Effector CD4-positive, alpha-beta T cell (primary cell): ENCODE data around the gene TTC9B.
"Not testable (repeated sequence)": the region's sequence is repeated elsewhere in the genome, so short reads cannot be mapped to it uniquely, and the experiment has no call there.

ENCODE experiments used
- DNase-seq: peaks from one replicate; pipeline ENCODE4 v3.0.0-alpha.2; 2020

The TTC9B gene

DNA sequence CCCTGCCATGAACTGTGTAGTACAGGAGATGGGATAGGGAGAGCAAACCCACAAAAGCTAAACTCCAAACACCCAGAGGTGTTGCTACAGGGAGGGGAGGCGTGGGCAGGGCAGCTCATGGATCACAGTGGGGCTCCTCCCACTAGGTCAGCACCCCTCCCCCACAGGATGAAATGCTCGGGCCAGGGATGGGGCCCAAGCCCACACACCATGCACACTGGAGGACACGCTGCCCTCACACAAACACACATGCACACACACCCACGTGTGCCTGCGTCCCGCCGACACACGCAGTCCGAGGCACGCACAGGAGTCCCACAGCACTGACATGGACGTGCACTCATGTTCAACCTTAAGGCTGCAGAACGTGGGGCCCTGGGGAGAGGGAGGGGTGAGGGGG, 14.3 kb upstream of the TTC9B start:
- DNase-seq = no peak

DNA sequence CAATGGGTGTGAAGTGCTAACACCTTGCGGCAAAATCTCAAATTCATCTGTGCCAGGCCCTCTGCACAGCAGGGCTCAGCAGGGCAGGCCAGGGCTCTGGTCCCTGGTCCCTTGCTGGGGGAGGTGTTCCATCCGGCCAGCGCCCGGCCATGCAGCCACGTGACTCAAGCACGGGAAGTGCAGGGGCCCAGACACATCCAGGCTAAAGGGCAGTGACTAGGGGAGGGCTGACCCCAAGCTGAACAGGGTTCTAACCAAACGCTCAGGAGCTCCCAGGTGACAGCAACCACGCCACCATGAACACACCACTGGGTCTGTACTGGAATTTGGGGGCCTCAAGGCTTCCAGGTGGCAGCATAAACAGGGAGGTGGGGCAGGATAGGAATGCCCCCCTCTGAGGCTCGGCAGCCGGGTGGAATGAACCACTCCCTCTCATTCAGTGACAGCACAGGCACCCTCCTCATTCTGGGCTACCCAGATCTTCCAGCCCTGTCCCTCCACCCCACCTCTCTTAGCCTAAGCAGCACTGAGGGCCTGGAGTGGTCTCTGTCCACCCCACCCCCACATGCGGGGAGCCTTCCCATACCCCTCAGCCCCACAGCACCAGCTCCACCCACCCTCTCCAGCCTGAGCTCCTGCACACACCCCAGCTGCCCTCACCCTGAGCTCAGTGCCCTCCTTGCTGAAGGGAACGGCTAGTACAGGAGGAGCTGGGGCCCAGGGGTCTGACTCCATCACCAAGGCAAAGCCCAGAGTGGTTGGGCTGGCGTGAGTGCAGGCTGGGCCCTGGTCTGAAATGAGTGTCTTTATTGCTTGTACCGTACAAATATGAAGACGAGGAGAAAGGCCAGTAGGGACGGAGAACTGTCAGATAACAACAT, 13.6 kb upstream of the TTC9B start:
- DNase-seq = no peak

DNA sequence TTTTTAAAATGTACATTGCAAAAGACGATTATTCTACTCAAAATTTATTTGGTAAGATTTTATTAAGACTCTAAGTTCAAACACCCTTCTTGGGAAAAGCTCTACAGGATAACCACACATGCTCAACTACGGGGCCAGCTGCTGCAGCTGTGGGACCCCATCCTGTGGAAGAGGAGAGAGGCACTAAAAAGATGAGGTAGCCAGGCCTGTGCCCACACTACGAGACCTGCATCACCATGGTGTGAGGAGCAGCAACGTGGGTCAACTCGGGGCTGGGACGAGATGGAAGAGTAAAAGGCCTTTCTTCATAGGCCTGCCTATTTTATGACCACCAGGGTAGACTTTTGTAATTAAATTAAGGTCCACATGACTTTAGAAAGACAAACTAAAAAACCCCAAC, 12.9 kb upstream of the TTC9B start:
- no peak for DNase-seq

DNA sequence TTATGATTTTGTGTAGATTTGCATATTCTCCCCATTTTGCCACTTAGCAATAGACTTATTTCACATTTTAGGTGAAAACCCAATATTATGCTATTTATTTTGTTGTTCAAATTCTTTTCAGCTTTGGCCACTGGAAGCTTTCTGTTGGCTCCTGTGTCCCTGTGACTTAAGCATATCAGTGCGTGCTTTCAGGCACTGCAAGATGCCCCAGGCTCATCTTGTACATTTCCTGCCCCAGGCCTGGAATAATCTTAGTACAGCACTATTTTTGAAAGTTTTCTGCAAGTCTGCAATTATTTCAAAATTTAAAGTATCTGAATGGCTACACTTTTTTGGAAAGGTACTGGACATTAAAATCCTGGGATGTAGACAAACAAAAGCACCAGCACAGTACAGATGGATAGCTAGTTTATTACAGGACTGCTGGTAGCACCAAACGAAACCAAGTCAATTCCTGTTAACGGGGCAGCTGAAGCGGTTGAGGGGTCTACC, 11.8 kb upstream of the TTC9B start:
- no peak for DNase-seq

DNA sequence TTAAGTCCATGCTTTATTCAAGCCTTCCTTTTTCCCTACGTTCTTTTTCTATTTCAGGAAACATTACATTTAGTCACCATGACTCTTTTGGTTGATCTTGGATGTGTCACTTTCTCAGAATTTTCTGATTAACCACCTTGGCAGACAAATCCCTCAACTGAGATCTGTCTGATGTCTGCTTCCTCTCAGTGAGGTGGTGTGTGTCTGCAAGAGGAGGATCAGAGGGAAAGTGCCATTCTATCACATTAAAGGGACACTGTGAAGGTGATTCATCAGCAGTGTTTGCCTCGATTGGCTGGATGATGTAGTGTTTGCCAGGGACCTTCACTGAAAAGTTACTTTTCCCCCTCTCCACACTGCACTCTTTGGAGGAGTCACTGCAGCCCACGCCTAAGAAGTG, 11.3 kb upstream of the TTC9B start:
- no peak for DNase-seq

DNA sequence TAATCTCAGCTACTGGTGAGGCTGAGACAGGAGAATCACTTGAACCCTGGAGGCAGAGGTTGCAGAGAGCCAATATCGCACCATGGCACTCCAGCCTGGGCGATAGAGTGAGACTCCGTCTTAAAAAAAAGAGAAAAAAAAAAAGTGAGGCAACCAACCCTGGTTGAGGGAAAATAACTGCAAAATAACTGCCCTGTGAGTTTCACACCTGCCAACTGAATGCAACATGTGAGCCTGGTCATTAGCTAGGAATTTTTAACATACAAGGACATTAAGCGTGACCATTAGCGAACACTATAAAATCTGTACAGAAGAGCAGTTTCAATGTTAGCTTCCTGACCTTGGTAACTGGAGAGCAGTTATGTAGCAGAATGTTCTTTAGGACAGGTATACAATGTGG, 10.7 kb upstream of the TTC9B start:
- no peak for DNase-seq

DNA sequence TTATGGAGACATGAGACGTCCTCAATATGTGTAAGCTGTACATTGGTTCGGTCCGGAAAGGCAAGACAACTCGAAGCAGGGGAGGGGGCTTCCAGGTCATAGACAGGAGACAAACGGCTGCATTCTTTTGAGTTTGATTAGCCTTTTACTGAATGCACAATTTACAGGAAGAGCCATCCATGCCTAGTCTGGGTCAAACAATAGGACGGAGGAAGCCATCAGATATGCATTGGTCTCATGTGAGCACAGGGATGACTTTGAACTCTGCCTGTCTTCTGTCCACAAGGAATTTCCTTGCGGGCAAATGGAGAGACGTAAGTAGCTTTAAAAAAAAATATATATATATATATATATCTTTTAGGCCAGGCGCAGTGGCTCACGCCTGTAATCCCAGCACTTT, 10.2 kb upstream of the TTC9B start:
- no peak for DNase-seq

DNA sequence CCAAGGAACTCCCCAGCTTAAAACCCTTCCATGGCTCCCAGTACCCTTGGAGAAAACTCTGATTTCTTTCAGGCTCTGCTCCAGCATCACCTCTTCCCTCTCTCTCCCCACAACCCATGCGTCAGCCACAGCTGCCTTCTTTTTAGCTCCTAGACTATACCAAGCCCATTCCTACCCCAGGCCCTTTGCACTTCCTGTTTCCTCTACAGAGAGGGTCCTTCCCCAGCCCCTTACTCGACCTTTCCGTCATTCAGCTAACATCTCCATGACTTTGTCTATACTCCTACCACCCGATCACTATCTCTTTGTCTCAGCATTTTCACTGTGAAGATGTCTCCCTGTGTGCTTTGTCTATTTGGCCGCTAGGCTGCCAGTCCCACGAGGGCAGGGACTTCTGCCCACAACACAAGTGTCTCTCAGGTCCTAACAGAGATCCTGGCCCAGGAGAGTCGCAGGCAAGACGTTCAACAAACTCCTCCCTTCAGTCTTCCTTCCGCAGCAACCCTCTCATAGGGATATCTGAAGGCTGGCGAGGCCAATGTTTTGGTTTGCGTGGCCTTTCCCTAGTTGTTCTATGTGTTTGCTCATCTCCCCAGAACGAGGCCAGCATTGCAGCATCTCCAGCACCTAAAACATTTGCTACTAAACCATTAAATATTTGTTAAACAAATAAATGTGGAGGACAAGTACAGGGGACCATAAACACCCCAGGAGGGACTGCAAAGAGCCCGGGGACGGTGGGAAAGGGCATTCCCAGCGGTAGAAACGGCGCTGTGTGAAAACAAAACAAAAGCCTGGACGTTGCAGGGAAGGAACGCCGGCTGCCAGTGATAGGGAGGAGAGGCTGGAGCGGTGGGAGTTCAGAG, 7.5 kb upstream of the TTC9B start:
- no peak for DNase-seq

DNA sequence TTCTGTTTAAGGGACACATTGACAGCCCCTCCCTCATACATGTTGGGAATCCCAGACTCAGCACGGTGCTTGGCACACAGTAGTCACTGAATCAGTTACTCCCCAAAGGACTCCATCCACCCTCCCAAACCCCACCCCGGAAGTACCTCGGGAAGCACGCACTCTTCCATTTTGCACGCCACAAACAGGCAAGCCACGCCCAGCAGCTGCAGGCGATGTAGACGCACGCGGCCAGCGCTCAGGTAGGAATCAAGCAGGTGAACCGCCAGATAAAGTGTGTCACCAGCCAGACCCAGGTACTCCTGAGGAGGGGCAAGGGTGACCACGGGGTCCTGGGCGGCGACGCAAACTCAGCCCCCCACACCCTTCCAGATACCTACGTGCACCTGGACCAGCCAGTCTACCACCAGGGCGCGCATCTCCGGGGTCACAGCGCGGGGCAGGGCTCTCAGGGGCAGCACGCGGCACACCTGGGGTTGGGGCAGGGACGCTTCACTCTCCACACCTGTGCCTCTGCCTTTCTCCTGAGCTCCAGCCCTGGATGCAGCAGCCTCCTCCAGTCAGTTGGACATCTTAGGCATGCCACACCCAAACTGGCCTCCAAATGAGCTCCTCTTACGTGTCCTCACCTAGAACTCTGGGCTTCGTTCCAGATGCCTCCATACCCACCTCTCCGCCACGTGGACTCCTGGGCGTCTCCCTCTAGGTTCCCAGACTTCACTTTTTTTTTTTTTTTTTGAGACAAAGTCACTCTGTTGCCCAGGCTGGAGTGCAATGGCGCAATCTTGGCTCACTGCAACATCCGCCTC, 6.4 kb upstream of the TTC9B start:
- no peak for DNase-seq

DNA sequence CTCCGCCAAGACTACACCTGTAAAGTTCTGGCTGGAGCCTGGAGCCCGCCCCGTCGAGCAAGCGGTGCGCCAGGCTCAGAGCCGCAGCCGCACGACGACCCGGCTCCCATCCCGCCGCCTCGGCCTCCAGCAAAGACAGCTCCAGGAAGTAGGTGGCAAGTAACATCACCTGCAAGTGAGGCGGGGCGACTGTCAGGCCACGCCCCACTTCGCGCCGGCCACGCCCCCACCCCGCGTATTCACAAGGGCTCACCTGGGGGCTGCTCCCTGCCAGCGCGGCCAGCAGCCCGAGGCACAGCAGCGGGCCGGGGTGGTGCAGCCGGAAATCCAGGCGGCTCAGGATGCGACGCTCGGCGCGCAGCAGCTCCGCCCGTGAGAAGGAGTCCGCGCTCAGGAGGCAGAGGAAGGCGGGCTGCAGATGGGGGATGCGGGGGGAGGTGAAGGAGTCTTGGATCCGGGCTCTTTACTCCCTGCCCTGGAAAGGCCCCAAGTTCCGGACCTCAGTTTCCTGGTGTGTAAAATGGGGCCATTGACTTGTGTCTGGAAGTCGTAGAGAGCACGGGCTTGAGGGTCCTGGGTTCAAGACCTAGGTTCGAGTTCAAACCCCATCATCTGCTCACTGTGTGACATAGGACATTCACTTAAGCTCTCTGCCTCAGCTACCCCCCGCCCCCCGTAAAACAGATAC, 5.1 kb upstream of the TTC9B start:
- peak; percentile 14 for DNase-seq

DNA sequence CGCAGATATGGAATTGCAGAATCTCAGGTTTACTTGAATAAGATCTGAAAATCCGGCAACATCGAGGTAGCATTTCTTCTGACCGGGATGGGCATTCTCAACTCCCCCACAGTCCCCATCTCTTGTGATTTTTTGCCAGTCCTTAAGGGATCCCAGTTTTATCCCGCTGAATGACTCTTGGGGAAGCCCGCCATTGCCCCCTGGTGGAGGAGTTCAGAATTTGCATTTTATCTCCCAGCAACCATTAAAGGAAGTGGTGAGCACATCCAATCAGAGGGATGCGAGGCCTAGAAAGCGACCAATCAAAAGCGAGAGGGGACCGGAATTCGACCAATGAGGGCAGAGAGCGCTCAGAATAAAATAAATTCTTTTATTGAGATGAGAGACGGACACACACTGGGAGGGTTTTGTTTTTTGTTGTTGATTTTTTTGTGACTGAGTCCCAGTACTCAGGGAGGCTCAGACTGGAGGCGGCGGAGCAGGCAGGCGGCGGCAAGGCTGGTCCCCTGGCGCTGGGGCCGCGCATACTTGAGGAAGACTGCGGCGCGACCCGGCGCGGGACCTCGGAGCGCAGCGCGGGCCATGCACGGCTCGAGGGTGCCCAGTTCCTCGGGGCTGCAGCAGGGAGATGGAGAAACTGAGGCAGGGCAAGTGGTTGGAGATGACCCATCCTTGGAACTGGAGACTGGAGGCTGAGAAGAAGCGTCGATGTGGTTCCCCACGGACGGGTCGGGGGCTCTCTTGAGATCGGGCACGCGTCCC, 3.9 kb upstream of the TTC9B start:
- peak; percentile 67 for DNase-seq

DNA sequence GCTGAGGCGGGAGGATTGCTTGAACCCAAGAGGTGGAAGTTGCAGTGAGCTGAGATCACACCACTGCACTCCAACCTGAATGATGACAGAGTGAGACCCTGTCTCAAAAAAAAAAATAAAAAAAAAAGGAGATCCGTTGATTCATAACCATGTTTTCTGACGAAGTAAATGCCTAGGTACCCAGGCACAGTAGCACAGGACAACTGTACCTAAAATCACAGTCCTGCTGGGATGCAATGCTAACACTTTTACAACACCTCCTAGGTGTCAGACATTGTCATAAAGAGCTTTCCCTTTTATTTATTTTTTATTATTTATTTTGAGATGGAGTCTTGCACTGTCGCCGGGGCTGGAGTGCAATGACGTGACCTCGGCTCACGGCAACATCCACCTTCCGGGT, 2.5 kb upstream of the TTC9B start:
- no peak for DNase-seq

DNA sequence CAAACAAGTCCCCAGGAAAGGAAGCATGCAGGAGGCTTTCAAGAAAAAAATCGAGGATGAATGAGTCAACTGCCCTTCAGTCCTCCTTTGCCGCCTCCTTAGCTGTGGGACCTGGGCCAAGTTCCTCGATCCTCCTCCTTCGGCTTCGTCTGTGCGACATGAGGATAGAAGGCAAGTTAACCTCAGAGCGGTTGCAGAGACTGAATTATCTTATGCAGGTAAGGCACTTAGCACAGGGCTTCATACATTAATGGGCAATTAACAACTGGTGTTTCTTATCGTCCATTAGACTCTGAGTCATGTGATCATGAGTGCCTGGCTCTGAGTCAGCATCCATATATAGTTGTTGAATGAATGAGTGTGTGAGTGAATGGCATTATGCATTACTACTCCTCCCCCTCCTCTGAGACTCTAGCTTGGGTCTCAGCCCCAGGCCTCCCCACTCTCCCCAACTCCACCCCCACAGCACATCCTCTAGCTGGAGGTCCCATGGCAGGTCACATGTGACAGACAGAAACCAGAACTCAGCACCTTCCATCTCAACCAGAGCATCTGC, 1.6 kb upstream of the TTC9B start:
- DNase-seq = no peak

DNA sequence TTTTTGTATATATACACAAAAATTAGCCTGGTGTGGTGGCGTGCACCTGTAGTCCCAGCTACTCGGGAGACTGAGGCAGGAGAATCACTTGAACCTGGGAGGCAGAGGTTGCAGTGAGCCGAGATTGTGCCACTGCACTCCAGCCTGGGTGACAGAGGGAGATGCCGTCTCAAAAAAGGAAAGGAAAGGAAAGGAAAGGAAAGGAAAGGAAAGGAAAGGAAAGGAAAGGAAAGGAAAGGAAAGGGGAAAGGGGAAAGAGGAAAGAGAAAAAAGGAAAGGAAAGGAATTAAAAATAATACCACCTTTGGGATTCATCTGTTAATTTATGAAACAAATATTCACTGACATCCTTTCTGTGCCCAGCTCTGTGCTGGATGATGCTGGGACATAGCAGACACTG, 845 bp upstream of the TTC9B start:
- DNase-seq = not testable (repeated sequence)

DNA sequence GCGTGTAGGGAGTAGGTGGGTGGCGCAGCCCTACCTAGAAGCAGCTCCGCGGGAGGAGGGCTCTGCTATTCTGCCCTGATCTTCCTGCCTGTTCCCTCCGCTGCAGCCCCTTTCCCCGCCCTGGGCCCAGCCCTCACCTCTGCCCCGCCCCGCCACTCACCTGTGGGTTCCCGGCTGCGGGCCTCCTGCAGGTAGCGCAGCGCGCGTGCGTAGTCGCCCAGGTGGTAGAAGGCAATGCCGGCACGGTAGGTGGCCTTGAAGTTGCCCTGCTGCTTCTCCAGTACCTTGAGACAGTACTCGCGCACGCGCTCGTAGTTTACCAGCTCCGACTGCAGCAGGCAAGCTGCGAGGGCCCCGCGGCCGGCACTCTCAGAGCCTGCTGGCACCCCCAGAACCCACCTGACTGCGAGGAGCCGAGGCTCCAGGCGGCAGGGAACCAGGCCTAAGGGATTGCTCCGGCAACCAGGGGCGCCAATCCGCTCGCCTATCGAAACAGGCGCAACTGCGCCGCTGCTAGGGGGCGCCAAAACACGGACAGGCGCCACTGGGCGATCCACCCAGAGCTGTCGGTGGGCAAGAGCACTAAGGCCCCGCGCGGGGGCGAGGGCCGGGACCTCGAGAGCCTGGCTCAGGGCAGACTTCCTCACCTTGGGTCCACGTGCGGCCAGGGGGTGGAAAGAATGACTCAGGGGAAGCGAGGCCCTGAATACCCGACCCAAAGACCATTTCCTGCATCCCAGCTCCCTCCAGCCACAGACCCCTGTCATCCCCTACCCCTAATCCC, 965 bp downstream of the TTC9B start:
- DNase-seq = no peak

DNA sequence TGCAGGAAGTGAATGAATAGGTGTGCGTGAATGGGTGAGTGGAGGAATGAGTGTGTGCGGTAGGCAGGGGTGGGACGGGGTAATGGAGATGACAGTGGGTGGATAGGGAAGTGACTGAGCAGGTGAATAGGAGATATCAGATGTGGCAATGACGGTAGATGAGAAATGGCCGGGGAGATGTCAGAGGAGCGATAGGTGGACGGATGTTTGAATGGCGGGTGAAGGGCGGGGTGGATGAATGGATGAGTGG, 1.5 kb downstream of the TTC9B start:
- no peak for DNase-seq

DNA sequence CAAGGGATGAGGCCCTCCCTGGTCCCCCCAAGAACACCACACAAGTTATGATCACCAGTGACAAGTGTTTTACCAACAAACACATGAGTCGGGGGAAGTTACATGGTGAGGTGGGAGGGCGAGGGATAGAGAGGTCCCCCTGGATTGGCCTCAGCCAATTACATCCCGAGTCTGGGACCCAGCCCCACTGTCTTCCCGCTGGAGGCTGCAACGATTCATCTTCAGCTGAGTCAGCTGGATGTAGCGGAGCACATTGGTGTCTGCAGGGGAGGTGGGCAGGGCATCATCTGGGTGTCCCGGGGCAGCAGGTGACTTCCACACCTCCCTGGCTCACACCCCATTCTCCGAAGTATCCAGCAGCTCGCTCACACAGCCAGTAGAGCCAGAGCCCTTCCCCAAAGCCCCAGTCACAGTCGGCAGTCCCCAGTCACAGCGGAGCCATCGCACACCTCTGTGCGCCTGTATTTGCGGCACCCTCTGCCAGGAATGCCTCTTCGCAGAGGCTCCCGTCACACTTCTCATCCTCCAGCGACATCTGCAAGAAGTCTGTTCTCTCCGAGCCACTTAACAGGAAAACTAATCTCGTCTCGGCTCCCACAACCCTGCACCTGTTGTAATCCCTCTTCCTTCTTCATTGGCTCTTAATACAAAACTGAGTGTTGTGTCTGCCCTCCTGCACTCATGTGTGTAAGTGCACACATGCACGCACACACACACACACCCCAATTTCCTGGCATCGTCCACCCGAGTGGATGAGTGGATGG, 2.0 kb downstream of the TTC9B start:
- DNase-seq = no peak

DNA sequence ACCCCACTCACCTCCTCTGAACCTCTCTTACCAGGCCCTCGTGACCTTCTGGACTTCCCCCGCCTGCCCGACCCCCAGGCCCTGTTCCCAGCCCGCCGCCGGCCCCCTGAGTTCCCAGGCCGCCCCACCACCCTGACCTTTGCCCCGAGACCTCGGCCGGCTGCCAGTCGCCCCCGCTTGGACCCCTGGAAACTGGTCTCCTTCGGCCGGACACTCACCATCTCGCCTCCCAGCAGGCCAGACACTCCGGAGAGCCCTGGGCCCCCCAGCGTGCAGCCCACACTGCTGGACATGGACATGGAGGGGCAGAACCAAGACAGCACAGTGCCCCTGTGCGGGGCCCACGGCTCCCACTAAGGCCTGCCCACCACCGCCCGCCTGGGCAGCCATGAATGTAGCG, 3.2 kb downstream of the TTC9B start:
- DNase-seq = no peak

DNA sequence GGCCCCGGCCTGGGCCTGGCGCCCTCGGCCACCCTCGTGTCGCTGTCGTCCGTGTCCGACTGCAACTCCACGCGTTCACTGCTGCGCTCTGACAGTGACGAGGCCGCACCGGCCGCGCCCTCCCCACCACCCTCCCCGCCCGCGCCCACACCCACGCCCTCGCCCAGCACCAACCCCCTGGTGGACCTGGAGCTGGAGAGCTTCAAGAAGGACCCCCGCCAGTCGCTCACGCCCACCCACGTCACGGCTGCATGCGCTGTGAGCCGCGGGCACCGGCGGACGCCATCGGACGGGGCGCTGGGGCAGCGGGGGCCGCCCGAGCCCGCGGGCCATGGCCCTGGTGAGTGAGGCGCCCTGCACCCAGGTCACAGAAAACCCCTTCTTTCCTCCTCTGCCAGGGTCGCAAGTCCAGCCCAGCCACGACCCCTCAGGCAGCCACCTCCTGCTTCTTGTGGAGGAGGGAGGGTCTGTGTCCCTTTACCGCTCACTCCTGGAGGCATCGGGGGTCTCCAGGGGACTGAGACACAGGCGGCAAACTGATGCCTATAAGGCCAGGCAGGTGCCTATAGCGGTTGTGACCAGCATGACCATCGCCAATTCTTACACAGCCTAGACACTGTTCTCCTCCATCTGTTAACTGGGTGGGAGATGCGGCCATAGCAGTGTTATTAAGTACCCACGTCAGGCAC, 4.2 kb downstream of the TTC9B start:
- no peak for DNase-seq
